ENCODE data around the gene HYDIN.

HYDIN gene

DNA sequence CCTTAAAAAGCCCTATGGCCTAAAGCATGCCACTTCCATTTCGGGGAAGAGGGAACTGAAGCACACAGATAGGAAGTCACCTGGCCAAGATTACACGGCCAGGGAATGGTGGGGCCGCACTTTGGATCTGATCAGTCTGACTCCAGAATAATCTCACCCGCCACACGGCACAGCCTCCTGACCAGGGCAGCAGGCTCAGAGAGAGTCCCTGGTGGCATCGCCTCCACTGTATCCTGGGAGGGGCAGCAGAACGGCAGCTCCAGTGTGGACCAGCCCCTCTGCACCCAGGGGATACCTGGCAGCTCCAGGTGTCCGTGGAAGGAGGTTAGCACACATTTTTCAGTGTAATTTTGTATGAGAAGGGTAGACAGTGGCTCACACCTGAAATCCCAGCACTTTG is 465.0 kb downstream of the HYDIN start:
- H3K9ac ChIP-seq (ENCODE audit: low read depth, low read length), result no peak overlapping the region
- peaks cover 30% of the 10 kb centered on the region for H3K36me3 ChIP-seq (ENCODE audit: control insufficient read depth, insufficient read depth, low read length)
- no peak overlapping the region for H3K4me3 ChIP-seq (ENCODE audit: low read depth, low read length)
- H3K4me1 ChIP-seq (ENCODE audit: control insufficient read depth, insufficient read depth, low read length), result peaks cover 1% of the 10 kb centered on the region
- no peaks in the 10 kb centered on the region for H3K9me3 ChIP-seq (ENCODE audit: control insufficient read depth, insufficient read depth, low read length)
- H3K27me3 ChIP-seq (ENCODE audit: control insufficient read depth, insufficient read depth, low read length), result no peaks in the 10 kb centered on the region

GRCh38 chr16:70764632-70765031 is 465.9 kb downstream of the HYDIN start:
- no peaks in the 10 kb centered on the region for H3K9me3 ChIP-seq (ENCODE audit: control insufficient read depth, insufficient read depth, low read length)
- H3K36me3 ChIP-seq (ENCODE audit: control insufficient read depth, insufficient read depth, low read length), result peaks cover 24% of the 10 kb centered on the region
- H3K27me3 ChIP-seq (ENCODE audit: control insufficient read depth, insufficient read depth, low read length), result no peaks in the 10 kb centered on the region
- H3K4me3 ChIP-seq (ENCODE audit: low read depth, low read length), result no peak overlapping the region
- H3K4me1 ChIP-seq (ENCODE audit: control insufficient read depth, insufficient read depth, low read length), result peaks cover 8% of the 10 kb centered on the region
- H3K9ac ChIP-seq (ENCODE audit: low read depth, low read length), result no peak overlapping the region

GRCh38 chr16:70760221-70760620 is 470.3 kb downstream of the HYDIN start:
- no peak overlapping the region for H3K4me3 ChIP-seq (ENCODE audit: low read depth, low read length)
- peaks cover 9% of the 10 kb centered on the region for H3K4me1 ChIP-seq (ENCODE audit: control insufficient read depth, insufficient read depth, low read length)
- no peak overlapping the region for H3K9ac ChIP-seq (ENCODE audit: low read depth, low read length)
- peaks cover 35% of the 10 kb centered on the region for H3K36me3 ChIP-seq (ENCODE audit: control insufficient read depth, insufficient read depth, low read length)
- no peaks in the 10 kb centered on the region for H3K27me3 ChIP-seq (ENCODE audit: control insufficient read depth, insufficient read depth, low read length)
- no peaks in the 10 kb centered on the region for H3K9me3 ChIP-seq (ENCODE audit: control insufficient read depth, insufficient read depth, low read length)

DNA sequence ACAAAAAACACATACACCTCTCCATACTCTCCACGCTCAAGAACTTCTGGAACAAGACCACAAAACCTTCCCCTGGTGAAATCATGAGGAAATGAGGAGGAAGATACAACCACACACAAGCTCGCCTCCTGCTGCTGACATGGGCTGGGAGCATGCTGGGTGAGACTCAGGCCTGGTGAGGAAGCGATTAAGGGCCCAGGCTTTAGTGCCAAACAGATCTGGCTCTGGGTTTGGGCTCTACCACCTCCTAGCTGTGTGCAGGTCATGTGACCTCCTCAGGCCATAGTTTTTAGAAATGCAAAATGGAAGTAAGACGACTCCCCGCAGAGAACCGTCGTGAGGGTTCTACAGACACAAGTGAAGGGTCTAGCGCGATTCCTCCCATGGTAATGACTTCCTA is 470.9 kb downstream of the HYDIN start:
- Histone ChIP-seq H3K4me1 (ENCODE audit: control insufficient read depth, insufficient read depth, low read length) (peaks cover 9% of the 10 kb centered on the region), H3K9me3 (ENCODE audit: control insufficient read depth, insufficient read depth, low read length) (no peaks in the 10 kb centered on the region), H3K4me3 (ENCODE audit: low read depth, low read length) (no peak overlapping the region), H3K27me3 (ENCODE audit: control insufficient read depth, insufficient read depth, low read length) (no peaks in the 10 kb centered on the region), H3K36me3 (ENCODE audit: control insufficient read depth, insufficient read depth, low read length) (peaks cover 35% of the 10 kb centered on the region), H3K9ac (ENCODE audit: low read depth, low read length) (no peak overlapping the region)

- Histone ChIP-seq H3K9me3 (ENCODE audit: control insufficient read depth, insufficient read depth, low read length) (no peaks in the 10 kb centered on the region), H3K4me1 (ENCODE audit: control insufficient read depth, insufficient read depth, low read length) (peaks cover 9% of the 10 kb centered on the region), H3K36me3 (ENCODE audit: control insufficient read depth, insufficient read depth, low read length) (peaks cover 38% of the 10 kb centered on the region)
These were observed 471.7 kb downstream of the HYDIN start for GRCh38 chr16:70758786-70759185.

More at GRCh38 chr16:70758786-70759185, 471.7 kb downstream of the HYDIN start:
- H3K4me3 ChIP-seq (ENCODE audit: low read depth, low read length), result no peak overlapping the region
- no peaks in the 10 kb centered on the region for H3K27me3 ChIP-seq (ENCODE audit: control insufficient read depth, insufficient read depth, low read length)
- no peak overlapping the region for H3K9ac ChIP-seq (ENCODE audit: low read depth, low read length)

Data from iPS-15b (cell line).